Chondrocyte (in vitro differentiated cells): ENCODE data around the gene SMURF2. TPM values are rescaled to one million over a fixed set of nuclear protein-coding genes. Genes with fewer than 3 reads are reported as not detected.
A peak's percentile ranks its signal among the peaks of the same experiment; 100 is the strongest.

ENCODE experiments used
- DNase-seq: peaks from one replicate; pipeline ENCODE4 v3.0.0; 2021; ENCODE audit warnings: mixed read lengths, low spot score
- H3K27ac Mint-ChIP-seq: one replicate; pipeline ENCODE4 v1.8.0; 2021; ENCODE audit warnings: mild to moderate bottlenecking, moderate library complexity, mixed read lengths; ENCODE audit not compliant: unreplicated experiment
- H3K27me3 Mint-ChIP-seq: 2 replicates; pipeline ENCODE4 v1.8.0; 2021; ENCODE audit warnings: low read depth, mixed read lengths
- H3K36me3 Mint-ChIP-seq: 2 replicates; pipeline ENCODE4 v1.8.0; 2021; ENCODE audit warnings: low read depth, mixed read lengths
- H3K4me1 Mint-ChIP-seq: 2 replicates; pipeline ENCODE4 v1.8.0; 2021; ENCODE audit warnings: low read depth, mild to moderate bottlenecking, mixed read lengths
- H3K4me3 Mint-ChIP-seq: one replicate; pipeline ENCODE4 v1.8.0; 2021; ENCODE audit warnings: mild to moderate bottlenecking, moderate library complexity, mixed read lengths; ENCODE audit not compliant: unreplicated experiment
- H3K9me3 Mint-ChIP-seq: 2 replicates; pipeline ENCODE4 v1.8.0; 2021; ENCODE audit warnings: low read depth, mixed read lengths
- total RNA-seq: library from RNA; stranded (reverse); gene quantifications from 3 replicates; pipeline ENCODE4 v1.2.1, GENCODE V29; 2021
- TF ChIP-seq, protein P1 (sequence below): fragments of 200-600 bp; sonication (generic); IDR thresholded peaks from 2 replicates; pipeline ENCODE4 v1.5.0; 2021; ENCODE audit warnings: antibody characterized with exemption, mild to moderate bottlenecking, moderate library complexity

SMURF2 gene
- total RNA-seq, 1 donor from 2014 or later = 36.2 TPM

DNA sequence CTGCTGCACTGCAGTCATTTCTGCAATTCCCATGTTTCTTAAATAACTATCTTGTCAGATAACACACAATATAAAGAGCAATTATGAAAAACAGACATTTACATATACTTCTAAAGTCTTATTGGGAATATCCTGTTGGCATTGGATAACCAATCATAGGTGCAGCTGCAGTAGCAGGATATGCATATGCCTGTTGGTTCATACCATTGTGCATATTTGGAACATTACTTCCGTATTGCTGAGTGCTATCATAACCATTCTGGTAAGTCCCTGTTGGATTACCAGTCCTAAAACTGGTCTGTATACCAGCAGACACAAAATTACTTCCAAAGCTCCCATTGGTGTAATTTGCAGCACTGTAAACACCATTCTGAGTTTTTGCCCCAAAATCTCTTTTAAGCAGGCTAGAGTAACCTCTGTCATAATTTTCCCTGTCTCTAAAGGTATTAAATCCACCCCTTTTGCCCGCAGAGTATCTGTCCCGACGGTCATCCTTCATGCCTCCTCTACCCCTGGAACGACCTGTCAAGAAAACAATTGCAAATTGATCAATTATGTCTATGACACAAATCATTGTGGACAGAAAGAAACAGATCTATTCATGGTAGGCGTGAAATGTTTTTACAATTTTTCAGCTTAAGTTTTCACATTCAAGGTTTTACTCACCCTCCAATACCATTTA is 162.2 kb downstream of the SMURF2 start:
- H3K27ac Mint-ChIP-seq = peak overlapping the region; percentile 83
- TF ChIP-seq, protein P1, sequence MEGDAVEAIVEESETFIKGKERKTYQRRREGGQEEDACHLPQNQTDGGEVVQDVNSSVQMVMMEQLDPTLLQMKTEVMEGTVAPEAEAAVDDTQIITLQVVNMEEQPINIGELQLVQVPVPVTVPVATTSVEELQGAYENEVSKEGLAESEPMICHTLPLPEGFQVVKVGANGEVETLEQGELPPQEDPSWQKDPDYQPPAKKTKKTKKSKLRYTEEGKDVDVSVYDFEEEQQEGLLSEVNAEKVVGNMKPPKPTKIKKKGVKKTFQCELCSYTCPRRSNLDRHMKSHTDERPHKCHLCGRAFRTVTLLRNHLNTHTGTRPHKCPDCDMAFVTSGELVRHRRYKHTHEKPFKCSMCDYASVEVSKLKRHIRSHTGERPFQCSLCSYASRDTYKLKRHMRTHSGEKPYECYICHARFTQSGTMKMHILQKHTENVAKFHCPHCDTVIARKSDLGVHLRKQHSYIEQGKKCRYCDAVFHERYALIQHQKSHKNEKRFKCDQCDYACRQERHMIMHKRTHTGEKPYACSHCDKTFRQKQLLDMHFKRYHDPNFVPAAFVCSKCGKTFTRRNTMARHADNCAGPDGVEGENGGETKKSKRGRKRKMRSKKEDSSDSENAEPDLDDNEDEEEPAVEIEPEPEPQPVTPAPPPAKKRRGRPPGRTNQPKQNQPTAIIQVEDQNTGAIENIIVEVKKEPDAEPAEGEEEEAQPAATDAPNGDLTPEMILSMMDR = no peak
- peaks cover 88% of the 10 kb centered on the region for H3K4me1 Mint-ChIP-seq
- H3K27me3 Mint-ChIP-seq = no peaks in the 10 kb centered on the region
- no peaks in the 10 kb centered on the region for H3K9me3 Mint-ChIP-seq
- H3K4me3 Mint-ChIP-seq = no peak overlapping the region
- H3K36me3 Mint-ChIP-seq = peaks cover 57% of the 10 kb centered on the region
- no peak for DNase-seq

DNA sequence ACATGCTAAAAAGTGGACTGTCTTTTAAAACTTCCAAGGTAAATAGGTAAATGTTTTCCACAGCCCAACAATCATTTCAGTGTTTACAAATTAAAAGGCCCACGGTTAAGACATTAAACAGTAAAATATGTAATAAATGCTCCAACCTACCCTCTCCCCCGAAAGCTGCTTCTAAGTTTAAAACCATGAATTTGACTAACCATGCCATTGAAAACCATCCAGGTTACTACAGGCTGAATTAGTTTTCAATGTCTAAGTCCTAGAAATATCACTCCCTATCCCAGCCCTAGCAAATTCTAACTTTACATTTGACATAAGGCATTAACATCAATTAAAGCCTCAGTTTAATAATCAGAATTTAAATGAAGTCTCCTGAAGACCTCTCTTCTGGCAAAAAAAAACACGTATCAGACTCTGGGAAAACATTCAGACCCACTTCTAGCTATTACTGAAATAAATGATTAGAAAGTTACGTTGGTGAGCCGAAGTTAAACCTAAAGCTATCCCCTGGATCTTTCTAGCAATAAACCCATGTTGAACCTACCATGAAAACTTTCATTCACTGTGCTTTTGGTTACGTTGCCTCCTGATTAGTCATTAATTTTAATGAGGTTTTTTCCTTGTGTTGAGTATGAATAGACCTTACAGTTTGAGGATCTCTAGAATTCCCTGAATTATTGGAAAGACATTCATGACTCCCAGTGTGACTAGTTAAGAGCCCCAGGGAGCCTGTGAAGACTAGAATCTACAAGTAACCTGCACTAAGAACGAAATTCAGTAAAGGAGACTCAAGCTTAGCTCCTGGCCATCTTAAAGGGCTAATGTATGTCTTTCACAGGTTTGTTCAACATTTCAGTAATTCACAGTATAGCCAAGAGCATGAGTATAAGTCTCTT is 163.6 kb downstream of the SMURF2 start:
- H3K27me3 Mint-ChIP-seq = no peaks in the 10 kb centered on the region
- H3K36me3 Mint-ChIP-seq = peaks cover 44% of the 10 kb centered on the region
- H3K9me3 Mint-ChIP-seq = no peaks in the 10 kb centered on the region
- H3K4me3 Mint-ChIP-seq = no peak overlapping the region
- H3K27ac Mint-ChIP-seq = peak overlapping the region; percentile 83
- H3K4me1 Mint-ChIP-seq = peaks cover 87% of the 10 kb centered on the region
- DNase-seq = no peak
- TF ChIP-seq, protein P1 = no peak

- H3K9me3 Mint-ChIP-seq = no peaks in the 10 kb centered on the region
- peaks cover 38% of the 10 kb centered on the region for H3K36me3 Mint-ChIP-seq
- H3K4me3 Mint-ChIP-seq = peak overlapping the region; percentile 99
- no peaks in the 10 kb centered on the region for H3K27me3 Mint-ChIP-seq
- TF ChIP-seq, protein P1 = peak; percentile 49
- no peak for DNase-seq
- peak overlapping the region; percentile 98 for H3K27ac Mint-ChIP-seq
- H3K4me1 Mint-ChIP-seq = peaks cover 77% of the 10 kb centered on the region
Observed at GRCh38 chr17:64497565-64498035, 164.5 kb downstream of the SMURF2 start.

DNA sequence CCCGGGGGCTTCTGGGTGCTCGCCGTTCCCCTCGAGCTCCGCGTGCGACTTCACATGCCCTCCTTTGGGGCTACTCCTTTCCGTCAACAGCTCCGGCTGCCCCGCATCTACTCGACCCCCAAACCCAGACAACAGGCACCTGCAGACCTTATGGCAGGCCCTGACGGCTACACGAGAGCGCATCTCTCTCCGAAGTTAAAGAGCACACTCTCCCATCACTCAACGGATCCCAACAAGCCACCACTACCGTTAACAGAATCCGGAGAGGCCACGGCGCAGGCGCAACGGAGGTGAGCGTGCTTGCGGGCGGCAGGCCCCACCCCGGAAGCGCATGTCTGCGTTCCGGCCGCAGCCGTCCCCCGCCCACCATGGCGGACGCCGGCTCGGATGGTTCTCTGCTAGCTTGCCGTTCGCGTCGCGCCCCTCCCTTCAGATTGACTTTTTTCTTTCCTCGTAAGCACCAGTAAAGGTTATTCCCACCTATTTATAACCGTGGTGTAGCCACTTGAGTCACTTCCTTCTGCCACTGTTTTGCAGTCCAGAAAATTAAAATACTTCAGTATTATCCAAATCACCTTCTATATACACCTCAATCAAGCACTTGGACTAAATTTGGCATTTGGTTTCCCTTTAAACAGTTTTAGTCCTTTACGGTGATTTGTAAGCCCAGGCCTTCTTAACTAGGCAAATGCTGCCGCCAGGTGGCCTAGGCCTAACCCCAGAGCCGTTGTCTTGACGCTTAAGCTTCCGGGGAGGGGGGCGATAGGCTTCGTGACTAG is 165.1 kb downstream of the SMURF2 start, which contains the start of gene POLG2:
Gene POLG2 (minus strand): TSS at position 269 of the 779 bp plus-strand sequence. CDS start 86 bp downstream, at position 183.
- Mint-ChIP-seq H3K9me3 (no peaks in the 10 kb centered on the region), H3K27me3 (no peaks in the 10 kb centered on the region), H3K36me3 (peaks cover 32% of the 10 kb centered on the region), H3K4me1 (peaks cover 71% of the 10 kb centered on the region), H3K27ac (peak within 1 kb of the TSS; percentile 98), H3K4me3 (peak within 1 kb of the TSS; percentile 99)
- TF ChIP-seq, protein P1 = peak; percentile 79
- peak; percentile 97 for DNase-seq
